NCI-H345 (cell line): ENCODE results near the gene PSMB11.

Experiments
- DNase-seq: peaks from one replicate; lab custom pipeline; 2025; lab: John Stamatoyannopoulos, UW

Gene PSMB11

GRCh38 chr14:23060536-23061260 is 18.7 kb downstream of the PSMB11 start:
- no peak for DNase-seq

GRCh38 chr14:23062002-23062401 is 20.0 kb downstream of the PSMB11 start:
- no peak for DNase-seq

GRCh38 chr14:23063601-23064000 is 21.6 kb downstream of the PSMB11 start:
- no peak for DNase-seq

- no peak for DNase-seq
Measured at GRCh38 chr14:23066368-23066767, 24.4 kb downstream of the PSMB11 start.

- DNase-seq, result no peak
Measured at GRCh38 chr14:23066855-23067744, 25.1 kb downstream of the PSMB11 start.

GRCh38 chr14:23067847-23068788 is 26.1 kb downstream of the PSMB11 start:
- DNase-seq, result no peak

- no peak for DNase-seq
Measured at GRCh38 chr14:23068789-23069412, 26.9 kb downstream of the PSMB11 start.

- no peak for DNase-seq
Measured at GRCh38 chr14:23069413-23069806, 27.4 kb downstream of the PSMB11 start.

DNA sequence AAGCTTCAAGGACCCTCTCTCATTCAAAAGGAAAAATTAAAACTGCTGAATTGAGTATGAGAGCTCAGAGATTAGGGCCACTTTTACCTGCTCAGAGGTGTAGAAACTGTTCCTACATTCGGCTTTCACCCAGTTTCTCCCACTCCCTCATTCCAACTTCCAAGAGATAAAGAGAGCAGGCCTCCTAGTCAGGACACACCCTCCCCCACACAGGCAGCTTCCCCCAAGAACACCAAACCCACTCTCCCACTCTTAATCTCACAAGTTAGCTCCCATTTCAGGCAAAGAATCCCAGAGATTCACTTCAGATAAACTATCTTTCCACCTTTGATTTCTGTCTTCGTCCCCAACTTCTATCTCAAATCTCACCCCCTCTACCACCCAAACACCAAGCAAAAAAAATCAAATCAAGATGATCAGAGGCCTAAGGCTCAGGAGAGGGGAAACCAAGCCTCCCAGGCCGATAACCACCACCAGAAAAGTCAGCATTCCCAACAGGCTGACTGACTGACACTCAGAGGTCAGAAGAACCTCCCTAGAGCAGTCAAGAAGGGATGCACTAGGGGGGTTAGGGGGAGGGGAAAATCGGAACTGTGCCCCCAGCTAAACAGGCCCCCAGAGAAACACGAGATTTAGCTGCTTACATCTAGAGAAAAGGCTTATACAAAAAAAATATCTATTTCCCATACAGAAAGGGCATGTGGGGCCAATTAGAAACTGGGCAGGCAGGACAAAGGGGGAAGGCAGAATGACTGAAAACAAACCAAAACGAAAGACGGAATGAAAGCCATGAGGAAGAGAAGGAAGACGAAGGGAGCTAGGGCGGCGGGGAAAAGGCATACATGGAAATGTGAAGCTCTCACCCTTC is 28.5 kb downstream of the PSMB11 start:
- DNase-seq, result no peak

DNA sequence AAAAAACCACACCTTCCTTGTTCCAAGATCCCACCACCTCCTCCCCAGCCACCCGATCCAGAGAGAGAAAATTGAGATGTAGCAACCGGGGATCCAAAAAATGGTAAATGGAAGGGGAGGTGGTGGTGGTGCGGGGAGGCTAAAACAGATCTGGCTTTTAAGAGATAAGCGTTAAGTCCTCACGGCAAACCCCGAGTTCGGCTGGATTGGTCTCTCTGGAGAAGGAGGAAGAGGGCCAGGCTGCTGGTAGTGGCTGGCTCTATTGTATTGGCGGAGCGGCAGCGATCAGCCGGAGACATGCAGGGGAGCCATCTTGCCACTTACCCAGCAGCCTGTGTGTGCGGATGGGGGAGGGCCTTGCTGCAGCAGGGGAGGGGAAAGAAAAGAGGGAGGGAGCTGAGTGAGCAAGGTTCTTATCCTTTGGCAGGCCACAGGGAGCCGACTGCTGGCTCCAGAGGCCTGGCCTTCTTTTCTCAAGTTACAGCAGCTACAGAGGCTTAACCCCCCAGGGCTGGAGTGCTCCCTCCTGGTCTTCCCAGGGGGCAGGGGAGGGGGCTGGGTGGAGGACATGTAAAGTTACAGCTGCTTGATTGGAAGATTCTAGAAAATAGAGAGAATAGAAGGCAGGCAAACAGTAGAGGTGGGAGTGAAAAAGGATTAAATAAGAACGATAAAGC is 29.4 kb downstream of the PSMB11 start:
- DNase-seq, result no peak

GRCh38 chr14:23071921-23072539 is 30.0 kb downstream of the PSMB11 start:
- no peak for DNase-seq

DNA sequence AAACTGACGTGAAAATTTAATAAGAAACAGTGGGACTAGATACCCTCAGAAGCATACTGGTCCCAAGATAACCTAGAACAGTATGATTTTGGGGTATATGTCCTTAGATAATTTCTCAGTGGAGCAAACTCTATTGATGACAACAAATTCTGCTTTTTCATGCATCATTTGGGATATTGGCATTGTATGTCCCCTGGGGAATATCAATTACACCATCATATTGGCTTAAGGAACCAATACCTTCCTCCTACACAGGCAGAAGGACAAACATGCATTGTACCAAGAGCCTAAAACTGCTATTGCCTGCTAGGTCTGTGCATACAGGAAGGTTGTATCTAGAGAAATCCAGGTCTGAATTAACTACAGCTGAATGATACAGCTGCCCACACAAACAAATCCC is 32.9 kb downstream of the PSMB11 start:
- DNase-seq, result no peak

GRCh38 chr14:23076785-23077408 is 34.9 kb downstream of the PSMB11 start:
- DNase-seq, result no peak

DNA sequence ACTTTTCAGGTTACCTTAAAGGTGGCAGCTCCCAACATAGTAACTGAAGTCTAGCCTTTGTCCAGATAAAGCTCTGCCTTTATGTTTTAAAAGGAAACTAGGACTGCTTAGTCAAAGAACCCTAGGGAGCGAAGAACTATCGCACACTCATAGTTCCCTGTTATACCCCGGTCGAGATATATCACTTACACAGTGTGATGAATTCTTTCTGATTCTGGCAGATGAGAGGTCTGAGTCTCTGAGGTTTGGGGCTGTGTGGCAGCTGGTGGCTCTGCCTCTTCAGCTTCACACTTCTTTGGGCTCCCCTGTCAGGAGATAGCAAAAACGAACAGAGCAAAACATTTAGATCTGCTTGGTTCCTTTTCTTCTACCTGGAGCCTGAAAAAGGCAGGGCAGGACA is 36.0 kb downstream of the PSMB11 start:
- DNase-seq, result no peak

DNA sequence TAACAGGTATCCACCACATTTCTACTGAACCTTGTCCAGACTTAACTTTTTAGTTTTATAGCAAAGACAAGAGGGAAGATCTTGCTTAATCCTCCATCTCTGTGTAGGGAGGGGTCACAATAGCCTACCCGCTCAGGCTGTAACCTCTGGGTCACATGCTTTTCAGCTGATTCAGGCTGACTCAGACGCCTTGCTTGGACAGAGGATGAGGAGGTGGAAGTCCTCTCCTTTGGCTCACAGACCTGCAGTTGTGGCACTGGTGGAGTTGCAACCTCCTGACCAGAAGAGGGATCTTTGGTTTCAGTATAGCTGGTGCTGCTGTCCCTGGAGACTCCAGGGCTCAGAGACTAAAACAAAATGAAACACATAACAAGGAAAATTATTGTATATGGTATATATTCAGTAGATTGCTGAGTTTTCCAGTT is 36.7 kb downstream of the PSMB11 start:
- no peak for DNase-seq

- no peak for DNase-seq
Measured at GRCh38 chr14:23079716-23080115, 37.7 kb downstream of the PSMB11 start.

DNA sequence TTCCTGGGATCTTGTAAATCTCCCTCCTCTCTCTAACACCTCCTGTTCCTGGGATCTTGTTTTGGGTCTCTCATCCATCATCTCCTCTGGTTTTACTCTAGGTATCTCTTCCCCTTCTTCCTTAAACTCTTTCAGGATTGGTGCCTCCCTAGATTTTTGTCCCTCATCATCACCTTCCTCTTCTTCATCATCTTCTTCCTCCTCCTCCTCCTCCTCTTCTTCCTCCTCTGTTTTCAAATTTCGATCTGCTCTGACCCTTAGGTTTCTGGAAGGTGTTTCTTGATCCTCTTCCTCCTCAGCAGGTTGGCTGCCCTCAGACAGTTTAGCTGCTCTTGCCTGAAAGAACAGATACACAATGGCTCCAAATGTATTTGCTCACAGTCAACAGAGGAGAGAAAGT is 38.5 kb downstream of the PSMB11 start:
- no peak for DNase-seq

GRCh38 chr14:23085458-23085857 is 43.4 kb downstream of the PSMB11 start:
- DNase-seq, result no peak

DNA sequence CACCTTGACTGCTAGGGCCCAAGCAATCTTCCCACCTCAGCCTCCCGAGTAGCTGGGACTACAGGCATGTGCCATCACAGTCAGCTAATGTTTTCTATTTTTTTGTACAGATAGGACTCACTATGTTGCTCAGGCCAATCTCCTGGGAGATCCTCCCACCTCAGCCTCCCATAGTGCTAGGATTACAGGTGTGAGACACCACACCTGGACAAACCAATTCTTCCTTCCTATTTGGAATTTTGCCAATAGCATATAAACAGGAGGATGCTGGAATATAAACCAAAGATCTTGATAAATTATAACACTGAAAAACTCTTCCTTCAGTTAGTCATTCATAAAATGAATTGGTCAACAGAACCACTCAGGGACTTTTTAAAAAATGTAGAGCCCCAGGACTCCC is 44.6 kb downstream of the PSMB11 start:
- DNase-seq, result no peak
